ENCODE data around the gene FZD1.

GRCh38 chr7:91286432-91286831 lies 22.2 kb downstream of the FZD1 start:
- no peak for TF ChIP-seq CTCF (IDR thresholded peaks at IDR 0.05)
- no peak for TF ChIP-seq POLR2A (IDR thresholded peaks at IDR 0.05)
- TF ChIP-seq POLR2AphosphoS5 (IDR thresholded peaks at IDR 0.05; ENCODE audit: insufficient read depth in 1 of 2, low read depth in 1 of 2), result no peak

Data from vagina (tissue), 2 donors.